Activated B cell treated with CpG ODN at 0.5 μM for 24 hours (primary cell): ENCODE data around the gene UTP11. TPM values are rescaled to one million over a fixed set of nuclear protein-coding genes. Genes with fewer than 3 reads are reported as not detected.
"Not testable (repeated sequence)": the region's sequence is repeated elsewhere in the genome, so short reads cannot be mapped to it uniquely, and the experiment has no call there.

Experiments used
- ATAC-seq: fragments of 200-7000 bp; cut with Tn5 transposase; one replicate; pipeline ENCODE4 v1.10.0; 2021; ENCODE audit warnings: low read depth, mild to moderate bottlenecking, moderate library complexity
- CTCF ChIA-PET: fragments of 350-600 bp; sonication (Branson Sonifier 250); formaldehyde crosslinking; loops from one replicate; lab custom pipeline; 2021; ENCODE audit warnings: antibody characterized with exemption; lab: Charles Lee
- POLR2A ChIA-PET: fragments of 350-600 bp; sonication (Branson Sonifier 250); formaldehyde crosslinking; loops from one replicate; lab custom pipeline; 2021; ENCODE audit warnings: antibody characterized with exemption; lab: Charles Lee
- DNase-seq: peaks from one replicate; pipeline ENCODE4 v3.0.0; 2022
- H3K27ac Mint-ChIP-seq: one replicate; pipeline ENCODE4 v1.8.0; 2020; ENCODE audit warnings: mixed read lengths
- H3K27me3 Mint-ChIP-seq: one replicate; pipeline ENCODE4 v1.8.0; 2021; ENCODE audit warnings: mixed read lengths
- H3K36me3 Mint-ChIP-seq: one replicate; pipeline ENCODE4 v1.8.0; 2021; ENCODE audit warnings: low read depth, mixed read lengths
- H3K4me1 Mint-ChIP-seq: one replicate; pipeline ENCODE4 v1.8.0; 2021; ENCODE audit warnings: mixed read lengths
- H3K4me3 Mint-ChIP-seq: one replicate; pipeline ENCODE4 v1.8.0; 2020; ENCODE audit warnings: mild to moderate bottlenecking, mixed read lengths
- H3K9me3 Mint-ChIP-seq: one replicate; pipeline ENCODE4 v1.8.0; 2020; ENCODE audit warnings: mixed read lengths
- intact Hi-C: fragments of 100-400 bp; cut with micrococcal nuclease; formaldehyde crosslinking; loops from one replicate; pipeline ENCODE4 v1.15.1; 2024
- total RNA-seq: library from RNA; stranded (reverse); gene quantifications from 2 replicates; pipeline ENCODE4 v1.2.3, GENCODE V29; 2022
- TF ChIP-seq, protein P1 (sequence below): fragments of 200-600 bp; IDR thresholded peaks from one replicate; pipeline ENCODE4 v1.8.0; 2022; ENCODE audit warnings: antibody characterized with exemption, mild to moderate bottlenecking

UTP11 gene
- total RNA-seq, 1 donor from 2014 or later, result 26.1 TPM

DNA sequence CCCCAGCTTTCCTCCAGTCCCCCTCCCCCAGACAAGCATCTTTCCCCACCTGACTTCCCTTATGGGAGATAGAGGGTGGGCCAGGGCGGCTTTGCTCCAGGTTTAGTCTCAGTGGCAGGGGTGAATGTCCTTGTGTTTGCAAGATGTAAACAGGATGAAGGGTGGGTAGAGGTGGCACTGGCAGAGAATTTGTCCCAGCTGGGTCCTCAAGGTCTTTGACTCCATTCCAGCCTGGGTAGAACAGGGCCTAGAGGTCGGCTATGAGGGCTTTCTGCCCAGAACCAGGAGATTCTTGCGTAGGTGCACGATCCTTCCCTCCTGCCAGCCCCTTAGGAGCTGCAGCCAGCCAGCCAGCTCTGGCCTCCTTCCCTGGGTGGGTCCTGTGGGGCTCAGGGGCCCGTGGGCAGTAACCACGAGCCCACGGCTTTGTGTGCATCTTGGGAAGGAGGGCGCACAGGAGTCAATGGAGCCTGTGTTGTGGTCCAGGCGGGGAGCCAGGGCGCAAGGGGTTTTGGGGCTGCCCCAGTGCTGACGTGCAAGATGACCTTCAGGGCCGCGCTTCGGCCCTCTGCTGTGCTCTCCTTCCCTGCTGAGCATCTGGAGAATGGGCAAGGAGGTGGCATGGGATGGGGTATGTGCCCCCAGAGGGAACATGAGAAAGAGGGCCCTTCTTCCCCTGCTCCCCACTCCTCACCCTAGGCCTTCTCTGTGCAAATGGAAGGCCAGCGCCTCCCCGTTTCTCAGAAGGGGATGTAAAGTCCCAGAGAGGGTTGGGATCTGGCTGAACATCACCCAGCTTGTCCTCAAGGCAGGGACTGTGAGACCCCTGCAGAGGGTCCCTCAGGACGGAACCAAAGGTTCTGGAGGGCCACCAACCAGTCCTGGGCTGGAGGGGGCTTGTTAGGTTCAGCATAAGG lies 18.3 kb downstream of the UTP11 start:
- Mint-ChIP-seq H3K27me3 (no peaks in the 10 kb centered on the region), H3K4me1 (peaks cover 39% of the 10 kb centered on the region), H3K27ac (peak overlapping the region; percentile 24), H3K36me3 (peaks cover 3% of the 10 kb centered on the region), H3K4me3 (no peak overlapping the region), H3K9me3 (no peaks in the 10 kb centered on the region)
- ATAC-seq, result no peak
- TF ChIP-seq, protein P1, sequence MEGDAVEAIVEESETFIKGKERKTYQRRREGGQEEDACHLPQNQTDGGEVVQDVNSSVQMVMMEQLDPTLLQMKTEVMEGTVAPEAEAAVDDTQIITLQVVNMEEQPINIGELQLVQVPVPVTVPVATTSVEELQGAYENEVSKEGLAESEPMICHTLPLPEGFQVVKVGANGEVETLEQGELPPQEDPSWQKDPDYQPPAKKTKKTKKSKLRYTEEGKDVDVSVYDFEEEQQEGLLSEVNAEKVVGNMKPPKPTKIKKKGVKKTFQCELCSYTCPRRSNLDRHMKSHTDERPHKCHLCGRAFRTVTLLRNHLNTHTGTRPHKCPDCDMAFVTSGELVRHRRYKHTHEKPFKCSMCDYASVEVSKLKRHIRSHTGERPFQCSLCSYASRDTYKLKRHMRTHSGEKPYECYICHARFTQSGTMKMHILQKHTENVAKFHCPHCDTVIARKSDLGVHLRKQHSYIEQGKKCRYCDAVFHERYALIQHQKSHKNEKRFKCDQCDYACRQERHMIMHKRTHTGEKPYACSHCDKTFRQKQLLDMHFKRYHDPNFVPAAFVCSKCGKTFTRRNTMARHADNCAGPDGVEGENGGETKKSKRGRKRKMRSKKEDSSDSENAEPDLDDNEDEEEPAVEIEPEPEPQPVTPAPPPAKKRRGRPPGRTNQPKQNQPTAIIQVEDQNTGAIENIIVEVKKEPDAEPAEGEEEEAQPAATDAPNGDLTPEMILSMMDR, result no peak
- intact Hi-C loops, result loop anchor here (1.0 kb wide), 1 partner anchor 444 kb away; no protein-coding TSS in a partner anchor
- DNase-seq, result no peak
- ChIA-PET POLR2A (interaction anchor here (0.6 to 1.9 kb wide), 6 partner anchors 16 to 1375 kb away, joined by 3 to 9 read pairs (median 4); partner anchors contain the start of gene POU3F1), CTCF (interaction anchor here (5.4 kb wide), 1 partner anchor 41 kb away, joined by 43 read pairs; no protein-coding TSS in a partner anchor)

DNA sequence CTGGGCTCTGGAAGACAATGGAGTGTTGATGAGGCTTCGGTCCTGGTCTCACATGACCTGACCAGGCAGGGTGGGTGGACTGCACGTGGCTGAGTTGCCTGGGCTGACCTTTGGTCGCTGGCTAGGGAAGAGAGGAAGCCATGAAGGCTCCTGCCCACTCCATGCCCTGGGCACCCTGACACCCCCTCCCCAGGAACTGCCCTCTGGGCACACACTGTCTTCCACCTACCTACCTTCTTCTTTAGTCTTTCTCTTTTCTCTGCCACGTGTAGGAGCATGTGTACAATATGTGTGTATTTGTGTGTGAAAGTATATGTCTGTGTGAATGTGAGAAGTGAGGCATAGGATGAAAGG lies 19.0 kb downstream of the UTP11 start:
- CTCF ChIA-PET, result no interaction called here

DNA sequence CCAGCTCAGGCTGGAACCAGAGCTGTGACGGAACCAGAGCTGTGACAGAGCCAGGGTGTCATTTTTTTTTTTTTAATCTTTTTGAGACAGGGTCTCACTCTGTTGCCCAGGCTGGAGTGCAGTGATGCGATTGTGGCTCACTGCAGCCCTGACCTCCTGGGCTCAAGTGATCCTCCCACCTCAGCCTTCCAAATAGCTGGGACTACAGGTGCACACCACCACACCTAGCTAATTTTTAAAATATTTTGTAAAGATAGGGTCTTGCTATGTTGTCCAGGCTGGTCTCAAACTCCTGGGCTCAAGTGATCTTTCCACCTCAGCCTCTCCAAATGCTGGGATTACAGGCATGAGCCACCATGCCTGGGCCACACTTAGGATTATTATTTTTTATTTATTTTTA lies 20.5 kb downstream of the UTP11 start:
- H3K27me3 Mint-ChIP-seq, H3K36me3 Mint-ChIP-seq, H3K4me3 Mint-ChIP-seq, DNase-seq, H3K9me3 Mint-ChIP-seq, H3K27ac Mint-ChIP-seq, ATAC-seq, intact Hi-C loops: not testable (repeated sequence)
- CTCF ChIA-PET, result interaction anchor here (1.1 kb wide), 1 partner anchor 555 kb away, joined by 3 read pairs; no protein-coding TSS in a partner anchor
- POLR2A ChIA-PET, result interaction anchor here (0.6 to 1.3 kb wide), 2 partner anchors 10 to 47 kb away, joined by 3 read pairs; no protein-coding TSS in a partner anchor
- H3K4me1 Mint-ChIP-seq, result peaks cover 25% of the 10 kb centered on the region

More for the DNA sequence above, 19.0 kb downstream of the UTP11 start:
- H3K27me3 Mint-ChIP-seq, result peaks cover 2% of the 10 kb centered on the region
- POLR2A ChIA-PET, result no interaction called here
- DNase-seq (no peak), ATAC-seq (no peak)
- no peaks in the 10 kb centered on the region for H3K9me3 Mint-ChIP-seq
- no peak overlapping the region for H3K27ac Mint-ChIP-seq
- H3K4me1 Mint-ChIP-seq, result peaks cover 39% of the 10 kb centered on the region
- TF ChIP-seq, protein P1, result no peak
- no peak overlapping the region for H3K4me3 Mint-ChIP-seq
- no peaks in the 10 kb centered on the region for H3K36me3 Mint-ChIP-seq
- intact Hi-C loops, result no loop called here

DNA sequence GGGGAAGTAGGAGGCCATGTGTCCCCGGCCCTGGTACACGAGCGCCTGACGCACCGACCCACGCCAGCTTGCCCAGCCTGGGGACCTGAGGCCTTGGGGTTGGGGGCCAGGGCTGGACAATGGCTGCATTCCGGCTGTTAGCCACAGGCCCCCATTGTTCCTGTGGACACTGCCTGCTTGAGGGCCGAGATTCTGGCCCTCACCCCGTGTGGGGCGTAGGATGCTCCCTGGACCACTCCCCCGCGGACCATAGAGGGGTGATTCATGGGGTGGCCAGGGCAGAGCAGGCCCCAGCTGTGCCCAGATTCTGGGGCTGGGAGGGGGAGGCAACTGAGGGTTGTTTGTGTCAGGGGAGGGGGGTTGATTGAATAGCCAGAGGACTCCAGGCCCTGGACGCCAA lies 22.3 kb downstream of the UTP11 start:
- DNase-seq (no peak), ATAC-seq (no peak)
- H3K9me3 Mint-ChIP-seq, result no peaks in the 10 kb centered on the region
- H3K36me3 Mint-ChIP-seq, result no peaks in the 10 kb centered on the region
- H3K27me3 Mint-ChIP-seq, result peaks cover 13% of the 10 kb centered on the region
- H3K4me3 Mint-ChIP-seq, result no peak overlapping the region
- intact Hi-C loops, result no loop called here
- CTCF ChIA-PET, result no interaction called here
- H3K4me1 Mint-ChIP-seq, result peaks cover 8% of the 10 kb centered on the region
- TF ChIP-seq, protein P1, result no peak
- POLR2A ChIA-PET, result no interaction called here
- H3K27ac Mint-ChIP-seq, result no peak overlapping the region

DNA sequence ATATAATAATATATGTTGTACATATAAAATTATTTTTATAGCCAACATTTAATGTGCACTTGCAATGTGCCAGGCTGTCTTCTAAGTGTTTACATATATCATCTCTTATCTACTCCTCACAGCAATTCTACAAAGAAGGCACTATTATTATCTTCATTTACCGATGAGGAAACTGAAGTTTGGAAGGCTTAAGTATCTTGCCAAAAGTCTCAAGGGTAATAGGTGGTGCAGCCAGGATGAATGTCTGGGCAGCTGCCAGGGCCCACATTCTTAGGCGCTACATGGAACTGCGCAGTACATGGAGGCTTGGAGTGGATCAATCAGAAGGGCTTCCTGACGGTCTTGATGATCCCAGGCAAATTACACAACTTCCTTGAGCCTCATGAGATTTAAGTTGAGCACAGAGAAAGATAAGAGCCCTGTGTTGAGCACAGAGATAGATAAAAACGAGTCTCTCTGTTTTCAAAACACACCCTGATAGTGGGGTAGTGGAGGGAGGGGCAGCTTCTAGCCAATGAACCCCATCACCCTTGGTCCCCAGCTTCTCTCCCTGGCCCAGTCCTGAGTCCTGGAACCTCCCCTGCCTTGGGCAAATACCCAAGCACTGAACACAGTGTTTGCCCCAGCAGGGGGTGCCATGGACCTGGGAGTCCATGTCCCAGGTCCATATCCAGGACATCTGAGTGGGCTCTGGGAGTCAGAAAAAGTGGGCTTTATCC lies 24.8 kb downstream of the UTP11 start:
- H3K4me1 Mint-ChIP-seq, result no peaks in the 10 kb centered on the region
- ATAC-seq (no peak), DNase-seq (no peak)
- intact Hi-C loops, result no loop called here
- H3K9me3 Mint-ChIP-seq, result no peaks in the 10 kb centered on the region
- H3K27ac Mint-ChIP-seq, result no peak overlapping the region
- TF ChIP-seq, protein P1, result no peak
- ChIA-PET POLR2A (no interaction called here), CTCF (interaction anchor here (0.6 to 1.2 kb wide), 3 partner anchors 8 to 783 kb away, joined by 3 to 4 read pairs (median 3); no protein-coding TSS in a partner anchor)
- H3K4me3 Mint-ChIP-seq, result no peak overlapping the region
- H3K36me3 Mint-ChIP-seq, result no peaks in the 10 kb centered on the region
- H3K27me3 Mint-ChIP-seq, result peaks cover 33% of the 10 kb centered on the region
